ENCODE data around the gene ROMO1. TPM values are rescaled to one million over a fixed set of nuclear protein-coding genes. Genes with fewer than 3 reads are reported as not detected.
A peak's percentile ranks its signal among the peaks of the same experiment; 100 is the strongest.

Gene ROMO1
- total RNA-seq, 2 donors from 2014 or later, result 196 to 243 TPM

DNA sequence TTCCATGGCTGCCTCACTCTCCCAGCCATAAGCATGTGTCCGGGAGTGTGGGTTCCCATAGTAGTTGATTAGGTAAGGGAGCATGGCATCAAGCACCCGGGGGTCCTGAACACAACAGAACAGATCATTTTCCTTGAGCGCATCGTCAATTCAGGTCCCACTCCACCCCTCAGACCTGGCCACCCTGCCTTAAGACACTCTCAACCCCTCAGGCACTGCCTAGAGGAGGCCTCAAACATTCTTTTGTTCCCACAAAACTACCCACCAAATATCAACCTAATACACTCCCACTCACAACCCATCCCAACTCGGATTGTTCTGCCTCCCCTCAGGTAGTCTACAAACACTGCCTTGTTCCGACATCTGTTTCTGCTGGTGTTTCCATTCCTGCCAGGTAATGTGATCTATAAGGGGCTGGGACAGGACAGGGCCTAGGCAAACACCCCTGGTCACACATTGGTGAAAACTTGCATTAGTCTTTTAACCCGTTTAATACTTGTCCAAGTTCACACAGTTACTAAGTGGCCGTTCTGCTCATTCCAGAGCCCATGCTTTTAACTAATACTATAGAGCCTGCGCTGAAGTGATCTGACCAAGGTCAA lies 1.4 kb upstream of the ROMO1 start:
- DNase-seq (ENCODE audit: low spot score) (no peak), ATAC-seq (ENCODE audit: insufficient number of reproducible peaks, low FRiP score, low read depth) (no peak)
- Histone ChIP-seq H3K27ac (peak overlapping the region; percentile 92 to 94), H3K9me3 (no peaks in the 10 kb centered on the region), H3K36me3 (peaks cover 23% of the 10 kb centered on the region), H3K27me3 (replicated peaks; ENCODE audit: insufficient read depth) (no peaks in the 10 kb centered on the region), H3K4me3 (peak overlapping the region; percentile 95), H3K4me1 (ENCODE audit: control insufficient read depth in 1 of 2, low read depth in 2 of 2) (peaks cover 15 to 28% of the 10 kb centered on the region in 2 donors)
- TF ChIP-seq, protein P1, sequence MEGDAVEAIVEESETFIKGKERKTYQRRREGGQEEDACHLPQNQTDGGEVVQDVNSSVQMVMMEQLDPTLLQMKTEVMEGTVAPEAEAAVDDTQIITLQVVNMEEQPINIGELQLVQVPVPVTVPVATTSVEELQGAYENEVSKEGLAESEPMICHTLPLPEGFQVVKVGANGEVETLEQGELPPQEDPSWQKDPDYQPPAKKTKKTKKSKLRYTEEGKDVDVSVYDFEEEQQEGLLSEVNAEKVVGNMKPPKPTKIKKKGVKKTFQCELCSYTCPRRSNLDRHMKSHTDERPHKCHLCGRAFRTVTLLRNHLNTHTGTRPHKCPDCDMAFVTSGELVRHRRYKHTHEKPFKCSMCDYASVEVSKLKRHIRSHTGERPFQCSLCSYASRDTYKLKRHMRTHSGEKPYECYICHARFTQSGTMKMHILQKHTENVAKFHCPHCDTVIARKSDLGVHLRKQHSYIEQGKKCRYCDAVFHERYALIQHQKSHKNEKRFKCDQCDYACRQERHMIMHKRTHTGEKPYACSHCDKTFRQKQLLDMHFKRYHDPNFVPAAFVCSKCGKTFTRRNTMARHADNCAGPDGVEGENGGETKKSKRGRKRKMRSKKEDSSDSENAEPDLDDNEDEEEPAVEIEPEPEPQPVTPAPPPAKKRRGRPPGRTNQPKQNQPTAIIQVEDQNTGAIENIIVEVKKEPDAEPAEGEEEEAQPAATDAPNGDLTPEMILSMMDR (IDR thresholded peaks at IDR 0.05), result no peak

DNA sequence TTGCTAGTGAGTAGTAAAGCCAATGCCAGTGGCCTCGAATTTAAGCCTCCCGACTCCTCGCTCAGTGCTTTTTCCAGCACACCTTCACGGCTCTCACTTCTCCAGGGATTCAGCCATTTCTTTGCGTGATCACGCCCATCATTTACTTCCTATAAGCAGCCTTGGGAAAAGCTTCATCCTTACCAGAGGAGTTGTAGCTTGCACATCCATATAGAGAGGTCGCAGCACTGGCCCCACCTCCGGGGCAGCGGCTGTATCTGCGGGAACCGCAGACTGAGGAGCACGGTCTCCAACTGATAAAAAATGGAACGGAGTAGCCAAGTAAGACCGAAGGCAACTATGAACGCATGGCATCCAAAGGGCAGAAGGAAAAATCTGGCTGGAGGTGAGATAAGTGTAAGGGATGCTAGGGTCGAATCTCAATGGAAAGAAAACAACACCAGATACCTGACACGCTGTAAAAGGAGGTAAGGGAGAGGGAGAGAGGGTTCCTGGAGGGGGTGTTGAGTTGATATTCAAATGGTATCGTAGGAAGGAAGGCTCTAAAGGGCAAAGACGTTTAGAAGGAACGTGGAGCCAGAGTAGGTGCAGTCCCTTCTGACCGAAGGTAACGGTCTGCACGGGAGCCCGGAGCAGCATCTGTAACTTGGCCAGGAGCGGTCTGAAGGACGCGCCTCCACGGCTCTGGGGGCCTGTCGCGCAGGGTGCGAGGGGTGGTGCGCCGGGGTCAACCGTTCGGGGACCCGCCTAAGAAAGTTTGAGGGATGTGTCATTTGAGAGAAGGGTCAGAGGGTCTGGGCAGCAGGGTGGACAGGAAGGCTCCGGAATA lies 693 bp upstream of the ROMO1 start:
- TF ChIP-seq, protein P1 (IDR thresholded peaks at IDR 0.05), result no peak
- H3K4me1 ChIP-seq (ENCODE audit: control insufficient read depth in 1 of 2, low read depth in 2 of 2), result peaks cover 15 to 28% of the 10 kb centered on the region in 2 donors
- peak overlapping the region; percentile 92 to 94 for H3K27ac ChIP-seq
- peak; percentile 23 for ATAC-seq (ENCODE audit: insufficient number of reproducible peaks, low FRiP score, low read depth)
- H3K36me3 ChIP-seq, result peaks cover 24% of the 10 kb centered on the region
- no peaks in the 10 kb centered on the region for H3K27me3 ChIP-seq (replicated peaks; ENCODE audit: insufficient read depth)
- H3K4me3 ChIP-seq, result peak overlapping the region; percentile 95
- no peak for DNase-seq (ENCODE audit: low spot score)
- H3K9me3 ChIP-seq, result no peaks in the 10 kb centered on the region

DNA sequence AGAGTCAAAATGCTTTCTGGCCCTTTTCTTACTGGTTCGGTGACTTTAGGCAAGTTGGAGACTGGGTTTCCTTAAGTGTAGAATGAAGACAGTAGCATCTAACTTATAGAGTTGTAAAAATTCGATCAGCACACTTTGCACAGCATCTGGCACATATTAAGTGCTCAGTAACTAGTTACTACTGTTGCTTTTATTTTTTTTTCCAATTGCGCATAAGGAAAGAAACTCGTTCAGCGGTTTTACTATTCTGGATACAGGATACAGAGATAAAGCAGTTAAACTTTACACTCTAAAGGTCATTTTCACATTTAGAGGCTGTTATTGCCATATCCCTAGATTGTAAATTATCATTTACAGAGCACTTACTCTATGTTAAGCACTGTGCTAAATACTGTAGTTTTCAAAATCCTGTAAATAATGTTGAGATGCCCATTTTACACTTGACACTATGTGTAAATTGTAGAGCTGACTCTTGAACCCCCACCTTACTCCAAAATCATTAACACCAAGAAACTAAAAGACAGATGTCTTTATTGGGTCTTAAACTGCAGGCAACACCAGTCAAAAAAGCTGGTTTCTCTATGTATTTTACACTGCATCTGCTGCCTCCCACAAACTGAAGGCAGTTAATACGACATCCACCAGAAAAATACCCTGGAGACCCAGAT lies 886 bp downstream of the ROMO1 start:
- Histone ChIP-seq H3K4me3 (peak overlapping the region; percentile 95), H3K4me1 (ENCODE audit: control insufficient read depth in 1 of 2, low read depth in 2 of 2) (peaks cover 15 to 28% of the 10 kb centered on the region in 2 donors), H3K9me3 (no peaks in the 10 kb centered on the region), H3K27me3 (replicated peaks; ENCODE audit: insufficient read depth) (no peaks in the 10 kb centered on the region), H3K36me3 (peaks cover 28% of the 10 kb centered on the region), H3K27ac (peak overlapping the region; percentile 92 to 94)
- TF ChIP-seq, protein P1 (IDR thresholded peaks at IDR 0.05), result no peak
- ATAC-seq (ENCODE audit: insufficient number of reproducible peaks, low FRiP score, low read depth) (no peak), DNase-seq (ENCODE audit: low spot score) (no peak)

DNA sequence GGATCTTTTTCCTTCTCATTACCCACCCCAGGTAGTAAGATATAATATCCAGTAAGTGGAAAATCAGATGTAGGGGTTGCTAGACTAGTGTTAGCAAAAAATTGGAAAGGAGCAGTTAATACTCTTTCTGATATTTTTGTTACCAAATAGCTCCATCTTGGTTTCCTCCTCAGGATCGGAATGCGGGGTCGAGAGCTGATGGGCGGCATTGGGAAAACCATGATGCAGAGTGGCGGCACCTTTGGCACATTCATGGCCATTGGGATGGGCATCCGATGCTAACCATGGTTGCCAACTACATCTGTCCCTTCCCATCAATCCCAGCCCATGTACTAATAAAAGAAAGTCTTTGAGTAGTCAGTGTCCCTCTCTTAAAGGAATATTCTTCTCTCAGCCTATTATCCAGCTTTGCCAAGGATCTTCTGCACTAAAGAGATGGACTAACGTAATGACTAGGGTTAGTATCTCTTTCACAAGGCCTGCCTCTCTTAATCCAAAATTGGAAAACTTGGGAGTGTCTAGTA lies 1.5 kb downstream of the ROMO1 start:
- no peaks in the 10 kb centered on the region for H3K27me3 ChIP-seq (replicated peaks; ENCODE audit: insufficient read depth)
- no peak for DNase-seq (ENCODE audit: low spot score)
- peak overlapping the region; percentile 95 for H3K4me3 ChIP-seq
- peak overlapping the region in 1 of 2 donors; percentile 92 for H3K27ac ChIP-seq
- H3K36me3 ChIP-seq, result peaks cover 26% of the 10 kb centered on the region
- ATAC-seq (ENCODE audit: insufficient number of reproducible peaks, low FRiP score, low read depth), result no peak
- TF ChIP-seq, protein P1 (IDR thresholded peaks at IDR 0.05), result no peak
- no peaks in the 10 kb centered on the region for H3K9me3 ChIP-seq
- peaks cover 15 to 28% of the 10 kb centered on the region in 2 donors for H3K4me1 ChIP-seq (ENCODE audit: control insufficient read depth in 1 of 2, low read depth in 2 of 2)

Data from thoracic aorta (tissue), 2 donors.